Fibroblast of skin of scalp (primary cell): Measurements from ENCODE around the gene OTOA.
"Not testable (repeated sequence)": the region's sequence is repeated elsewhere in the genome, so short reads cannot be mapped to it uniquely, and the experiment has no call there.

Source experiments
- DNase-seq: peaks from one replicate; pipeline ENCODE4 v3.0.0-alpha.2; 2013

The OTOA gene

DNA sequence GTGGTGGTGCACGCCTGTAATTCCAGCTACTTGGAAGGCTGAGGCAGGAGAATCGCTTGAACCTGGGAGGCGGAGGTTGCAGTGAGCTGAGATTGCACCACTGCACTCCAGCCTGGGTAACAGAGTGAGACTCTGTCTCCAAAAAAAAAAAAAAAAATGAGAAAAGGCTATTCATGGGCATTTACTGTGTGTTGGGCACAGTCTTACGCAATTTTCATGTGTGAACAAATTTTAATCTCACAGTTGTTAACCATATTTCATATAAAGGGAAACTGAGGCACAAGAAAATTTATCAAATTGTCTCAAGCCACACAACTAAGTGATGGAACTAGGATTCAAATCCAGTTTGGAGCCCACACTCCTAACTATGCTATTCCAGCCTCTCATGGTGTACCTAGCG lies 16.9 kb downstream of the OTOA start:
- not testable (repeated sequence) for DNase-seq

DNA sequence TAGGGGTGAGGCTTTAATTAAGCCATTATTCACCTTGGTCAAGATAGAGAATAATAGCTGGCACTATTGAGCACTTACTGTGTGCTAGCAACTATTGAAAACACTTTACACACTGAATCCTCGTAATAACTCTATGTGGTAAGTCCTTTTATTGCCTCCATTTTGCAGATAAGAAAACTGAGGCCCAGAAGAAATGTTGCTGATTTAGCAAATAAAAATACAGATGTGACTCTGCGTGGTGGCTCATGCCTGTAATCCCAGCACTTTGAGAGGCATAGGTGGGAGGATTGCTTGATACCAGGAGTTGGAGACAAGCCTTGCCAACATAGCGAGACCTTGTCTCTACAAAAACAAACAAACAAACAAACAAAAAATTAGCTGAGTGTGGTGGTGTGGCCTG lies 19.4 kb downstream of the OTOA start:
- DNase-seq, result no peak

DNA sequence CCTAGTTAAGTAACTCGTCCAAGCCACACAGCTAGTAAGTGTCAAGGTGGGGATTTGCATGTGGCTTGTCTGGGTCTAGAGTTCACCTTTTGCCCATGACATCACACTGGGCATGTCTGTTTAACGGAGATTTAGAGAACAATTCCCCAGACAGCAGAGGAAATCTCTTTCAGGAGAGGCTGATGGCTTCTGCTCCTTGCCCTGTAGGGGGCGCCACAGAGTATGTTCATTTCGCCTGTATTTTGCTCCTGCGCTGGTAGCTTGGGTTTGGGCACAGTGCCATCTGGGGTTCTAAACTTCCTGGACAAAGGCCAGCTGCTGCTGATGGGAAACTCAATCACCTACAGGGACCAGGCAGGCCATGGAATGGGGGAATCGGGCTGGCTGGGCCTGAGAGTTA lies 20.4 kb downstream of the OTOA start:
- DNase-seq, result no peak

DNA sequence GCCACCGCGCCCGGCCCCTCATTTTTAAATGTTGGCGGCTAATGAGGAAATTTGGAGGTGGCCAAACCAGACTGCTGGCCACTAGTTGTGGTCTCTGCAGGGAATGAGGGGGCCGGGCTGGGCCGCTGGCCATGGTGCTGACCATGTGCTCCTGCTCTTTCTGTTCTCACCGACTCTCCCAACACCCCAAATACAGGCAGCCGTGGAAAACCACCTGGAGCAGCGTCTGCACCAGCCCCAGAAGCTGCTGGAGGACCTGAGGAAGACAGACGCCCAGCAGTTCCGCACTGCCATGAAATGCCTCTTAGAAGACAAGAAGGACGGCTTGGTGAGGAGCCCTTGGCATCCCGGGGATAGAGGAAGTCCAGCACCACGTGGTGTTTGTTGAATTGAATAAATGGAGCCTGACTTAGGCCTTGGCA lies 21.3 kb downstream of the OTOA start:
- DNase-seq, result no peak

DNA sequence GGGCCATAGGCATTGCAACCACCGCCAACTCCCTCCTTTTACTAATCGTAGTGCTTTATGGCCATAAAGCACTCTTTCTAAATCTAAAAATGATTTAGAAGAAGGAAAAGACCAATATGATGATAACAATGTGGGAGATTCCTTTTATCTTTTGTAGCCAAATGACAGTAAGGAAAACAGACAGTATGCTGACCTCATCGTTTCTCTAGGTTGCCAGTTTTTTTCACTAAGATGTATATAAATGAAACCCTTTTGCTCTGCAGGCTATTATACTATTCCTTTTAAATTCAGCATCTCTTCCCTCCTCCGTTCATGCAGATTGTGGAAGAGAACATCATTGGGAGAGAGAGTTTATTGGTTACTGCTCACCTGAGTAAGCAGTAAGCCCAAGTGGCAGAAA lies 25.3 kb downstream of the OTOA start:
- no peak for DNase-seq

DNA sequence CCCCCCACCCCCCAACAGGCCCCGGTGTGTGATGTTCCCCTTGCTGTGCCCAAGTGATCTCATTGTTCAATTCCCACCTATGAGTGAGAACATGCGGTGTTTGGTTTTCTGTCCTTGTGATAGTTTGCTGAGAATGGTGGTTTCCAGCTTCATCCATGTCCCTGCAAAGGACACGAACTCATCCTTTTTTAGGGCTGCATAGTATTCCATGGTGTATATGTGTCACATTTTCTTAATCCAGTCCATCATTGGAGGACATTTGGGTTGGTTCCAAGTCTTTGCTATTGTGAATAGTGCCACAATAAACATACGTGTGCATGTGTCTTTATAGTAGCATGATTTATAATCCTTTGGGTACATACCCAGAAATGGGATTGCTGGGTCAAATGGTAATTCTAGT lies 27.2 kb downstream of the OTOA start:
- DNase-seq, result not testable (repeated sequence)

DNA sequence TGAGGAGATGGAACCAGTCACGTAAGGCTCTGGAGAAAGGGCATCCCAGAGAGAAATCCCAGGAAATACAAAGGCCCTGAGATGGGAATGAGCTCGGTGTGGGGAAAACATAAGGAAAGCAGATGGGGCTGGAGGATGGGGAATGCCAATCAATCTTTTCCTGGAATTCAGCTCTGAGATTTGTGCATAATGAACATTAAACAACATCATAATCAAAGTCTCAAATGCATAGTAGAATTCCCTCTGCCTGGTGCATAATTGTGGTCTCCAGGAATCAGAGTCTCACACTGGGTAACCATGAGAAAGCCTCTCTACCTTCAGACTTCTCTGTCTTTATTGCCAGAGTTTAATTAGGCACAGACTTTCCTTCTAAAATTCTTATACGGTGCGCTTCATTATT lies 30.8 kb downstream of the OTOA start:
- DNase-seq, result no peak

DNA sequence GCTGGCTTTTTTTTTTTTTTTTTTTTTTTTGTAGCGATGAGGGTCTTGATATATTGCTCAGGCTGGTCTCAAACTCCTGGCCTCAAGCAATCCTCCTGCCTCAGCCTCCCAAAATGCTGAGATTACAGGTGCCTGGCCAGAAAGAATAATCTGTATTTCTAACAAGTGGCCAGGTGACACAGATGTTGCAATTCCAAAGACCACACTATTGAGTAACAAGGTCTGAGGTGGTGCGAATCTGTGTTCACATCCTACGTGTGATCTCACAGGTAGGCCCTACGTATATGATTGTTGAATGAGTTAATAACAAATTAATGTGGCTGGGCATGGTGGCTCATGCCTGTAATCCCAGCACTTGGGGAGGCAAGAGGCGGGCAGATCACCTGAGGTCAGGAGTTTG lies 33.3 kb downstream of the OTOA start:
- DNase-seq, result no peak

DNA sequence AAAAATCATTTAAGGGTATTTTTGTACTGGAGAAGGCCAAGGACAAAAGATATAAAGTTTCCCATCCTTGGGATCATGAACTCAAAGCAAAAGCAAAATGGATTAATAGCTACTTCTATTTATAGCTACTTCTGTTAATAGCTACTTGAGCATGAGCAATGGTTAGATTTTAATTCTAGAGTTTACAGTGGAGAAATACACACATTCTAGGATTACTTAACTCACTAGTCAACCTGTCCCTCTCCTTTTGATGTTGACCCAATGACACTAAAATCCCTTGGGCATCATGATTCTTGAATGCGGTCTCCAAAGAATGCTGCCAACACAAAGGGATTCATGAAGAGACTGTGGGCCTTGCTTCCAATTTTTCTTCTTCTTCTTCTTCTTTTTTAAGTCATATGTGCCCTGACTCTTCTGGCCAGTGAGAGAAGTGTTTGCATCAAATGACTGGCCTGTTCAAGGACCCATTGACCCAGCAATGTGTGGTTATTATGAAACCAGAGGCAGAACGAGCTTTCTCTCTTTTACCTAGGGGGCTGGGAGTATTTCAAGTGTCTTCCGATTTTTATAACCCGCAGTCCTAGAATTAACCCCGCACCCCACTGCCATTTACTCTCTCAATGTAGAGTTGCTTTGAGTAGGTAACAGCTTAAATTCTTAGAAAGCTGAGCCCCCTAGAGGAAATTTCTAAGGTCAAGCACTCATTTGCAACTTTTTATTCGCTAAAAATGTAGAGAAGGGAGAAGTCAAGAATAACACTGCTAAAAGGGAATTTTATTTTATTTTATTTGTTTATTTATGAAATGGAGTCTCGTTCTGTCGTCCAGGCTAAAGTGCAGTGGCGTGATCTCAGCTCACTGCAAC lies 34.6 kb downstream of the OTOA start:
- no peak for DNase-seq

DNA sequence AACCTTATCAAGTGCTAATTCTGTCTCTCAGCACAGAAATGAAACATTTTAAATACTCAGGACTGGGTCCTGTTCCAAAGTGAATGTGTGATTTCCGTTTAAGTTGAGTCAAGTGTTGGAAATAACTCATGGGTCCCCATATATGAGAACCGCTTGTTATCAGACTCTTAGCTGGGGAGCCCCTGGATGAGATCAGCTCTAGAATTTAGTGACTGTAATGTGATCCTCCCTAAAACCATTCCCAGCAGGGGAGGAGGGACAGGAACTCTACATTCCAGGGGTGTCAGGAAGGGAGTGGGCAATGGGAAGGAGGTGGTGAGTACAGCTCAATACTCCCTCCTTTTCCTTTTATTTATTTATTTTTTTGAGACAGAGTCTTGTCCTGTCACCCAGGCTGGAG lies 37.5 kb downstream of the OTOA start:
- no peak for DNase-seq

DNA sequence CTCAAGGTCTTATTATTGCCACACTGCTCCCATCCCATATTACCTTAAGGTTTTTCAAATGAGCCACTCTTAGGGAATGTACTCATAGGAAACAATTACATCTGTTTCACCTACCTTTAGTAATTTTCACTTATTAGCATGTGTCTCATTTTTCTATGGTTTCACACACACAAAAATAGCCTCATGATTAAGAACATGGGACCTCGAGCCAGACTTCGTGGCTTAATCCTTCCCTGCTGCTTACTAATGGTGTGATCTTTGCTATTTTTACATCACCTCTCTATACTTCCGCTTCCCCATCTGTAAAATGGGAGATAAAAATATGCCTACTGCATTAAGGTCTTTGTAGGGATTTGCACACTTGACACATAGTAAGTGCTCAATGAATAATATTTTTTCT lies 38.5 kb downstream of the OTOA start:
- DNase-seq, result no peak

DNA sequence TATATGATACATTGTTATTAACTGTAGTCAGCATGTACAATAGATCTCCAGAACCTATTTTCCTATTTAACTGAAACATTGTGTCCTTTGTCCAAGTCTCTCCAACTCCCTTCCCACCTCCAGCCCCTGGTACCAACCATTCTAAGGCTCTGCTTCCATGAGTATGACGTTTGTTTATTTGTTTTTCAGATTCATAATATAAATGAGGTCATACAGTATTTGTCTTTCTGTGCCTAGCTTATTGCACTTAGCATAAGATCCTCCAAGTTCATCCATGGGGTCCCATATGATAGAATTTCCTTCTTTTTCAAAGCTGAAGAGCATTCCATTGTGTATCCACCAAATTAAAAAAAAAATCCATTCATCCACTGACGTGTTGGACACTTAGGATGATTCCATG lies 39.4 kb downstream of the OTOA start:
- DNase-seq, result no peak

DNA sequence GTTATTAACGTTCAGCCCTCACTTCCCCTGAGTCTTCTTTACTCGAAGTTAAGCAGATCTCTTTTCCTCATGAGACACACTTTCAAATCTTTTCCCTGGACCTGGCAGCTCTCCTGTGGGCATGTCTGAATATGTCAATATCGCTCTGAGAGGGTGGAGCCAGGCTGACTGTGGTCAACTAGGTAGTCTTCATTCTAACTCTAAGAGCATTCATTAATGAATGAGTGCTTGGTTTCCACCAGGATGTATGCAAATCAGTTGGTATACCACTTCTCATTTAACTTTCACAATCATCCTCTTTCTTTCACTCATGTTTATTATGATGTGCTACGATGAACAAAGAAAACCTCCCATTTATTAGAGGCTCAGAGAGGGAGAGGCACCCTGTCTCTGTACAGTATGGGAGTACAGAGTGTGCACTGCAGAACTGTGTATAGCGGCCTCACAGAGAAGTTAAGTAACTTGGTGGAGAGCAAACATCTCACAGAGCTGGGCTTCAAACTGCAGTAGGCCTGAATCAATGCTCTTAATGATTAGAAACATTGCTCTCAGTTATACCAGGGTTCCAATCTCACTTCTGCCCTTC lies 39.9 kb downstream of the OTOA start:
- DNase-seq, result no peak

DNA sequence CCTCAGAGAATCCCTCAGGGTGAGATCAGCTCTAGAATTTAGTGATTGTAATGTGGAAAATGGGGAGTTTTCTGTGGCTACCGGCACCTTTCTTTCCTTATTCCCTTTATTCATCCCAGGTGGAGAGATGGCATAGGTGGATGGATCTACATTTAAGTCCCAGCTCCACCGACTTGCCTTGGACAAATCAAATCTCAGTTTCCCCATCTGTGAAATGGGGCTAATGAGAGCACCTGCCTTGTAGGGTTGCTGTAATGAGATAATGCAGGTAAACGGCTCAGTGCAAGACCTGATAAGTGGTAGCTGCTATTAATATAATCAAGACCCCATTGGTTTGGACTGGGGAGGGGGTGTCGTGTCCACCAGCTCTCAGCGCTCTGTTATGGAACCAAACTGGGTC lies 40.5 kb downstream of the OTOA start:
- no peak for DNase-seq

DNA sequence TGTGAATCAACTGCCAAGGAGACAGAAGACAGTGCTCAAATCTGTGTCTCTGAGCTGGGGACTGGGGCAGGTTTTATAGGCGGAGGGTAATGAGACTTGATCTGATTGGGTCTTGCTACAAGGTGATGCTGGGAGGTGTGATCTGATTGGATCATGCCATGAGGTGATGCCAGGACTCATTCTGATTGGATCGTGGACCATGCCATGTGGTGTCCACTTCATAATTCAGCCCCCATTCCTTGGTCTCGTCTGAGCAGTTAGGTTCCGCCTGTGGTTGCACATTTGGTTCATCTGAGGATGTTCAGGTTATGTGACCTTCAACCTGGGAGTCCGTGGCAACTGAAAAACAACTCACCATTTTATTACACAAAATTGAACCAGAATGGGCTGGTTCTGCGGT lies 41.0 kb downstream of the OTOA start:
- no peak for DNase-seq

DNA sequence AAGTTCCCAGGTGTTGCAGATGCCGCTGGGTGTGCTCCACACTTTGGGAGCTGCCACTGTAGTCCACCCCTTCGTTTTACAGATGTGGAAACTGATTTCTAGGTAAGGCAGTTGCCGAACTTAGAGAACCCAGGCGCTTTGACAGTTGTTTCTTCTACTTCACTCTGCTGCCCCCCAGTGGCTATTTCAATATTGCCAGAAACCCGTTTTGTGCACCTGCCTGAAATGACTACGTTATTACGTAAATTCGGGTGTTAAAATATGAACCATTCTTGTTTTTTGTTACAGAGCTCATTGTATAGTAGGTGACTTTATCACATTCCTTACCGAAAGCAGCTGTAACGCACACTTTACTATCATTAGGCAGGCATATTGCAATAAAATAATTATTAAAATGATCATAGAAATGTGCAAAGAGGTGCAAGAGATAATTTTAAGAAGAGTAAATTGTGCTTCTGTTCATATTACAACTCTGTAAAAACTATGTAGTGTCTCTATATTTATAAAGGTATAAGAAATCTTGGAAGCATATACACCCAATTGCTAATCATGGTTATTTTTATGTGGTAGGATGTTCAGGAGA lies 44.9 kb downstream of the OTOA start:
- DNase-seq, result peak; percentile 59

DNA sequence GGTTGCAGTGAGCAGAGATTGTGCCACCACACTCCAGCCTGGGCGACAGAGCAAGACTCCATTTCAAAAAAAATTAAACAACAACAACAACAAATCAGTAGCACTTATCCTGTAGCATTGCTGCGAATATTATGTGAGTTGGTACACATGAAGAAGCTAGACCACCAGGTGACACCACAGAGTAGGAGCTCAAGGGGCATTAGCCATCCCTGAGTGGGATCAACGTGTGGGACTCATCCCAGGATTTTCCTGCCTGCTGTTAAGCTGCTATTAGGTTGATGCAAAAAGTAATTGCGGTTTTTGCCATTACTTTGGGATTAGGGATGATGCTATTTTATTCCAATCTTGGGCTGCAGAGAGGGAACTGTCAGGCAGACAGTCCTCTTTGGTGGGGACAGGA lies 47.2 kb downstream of the OTOA start:
- no peak for DNase-seq

DNA sequence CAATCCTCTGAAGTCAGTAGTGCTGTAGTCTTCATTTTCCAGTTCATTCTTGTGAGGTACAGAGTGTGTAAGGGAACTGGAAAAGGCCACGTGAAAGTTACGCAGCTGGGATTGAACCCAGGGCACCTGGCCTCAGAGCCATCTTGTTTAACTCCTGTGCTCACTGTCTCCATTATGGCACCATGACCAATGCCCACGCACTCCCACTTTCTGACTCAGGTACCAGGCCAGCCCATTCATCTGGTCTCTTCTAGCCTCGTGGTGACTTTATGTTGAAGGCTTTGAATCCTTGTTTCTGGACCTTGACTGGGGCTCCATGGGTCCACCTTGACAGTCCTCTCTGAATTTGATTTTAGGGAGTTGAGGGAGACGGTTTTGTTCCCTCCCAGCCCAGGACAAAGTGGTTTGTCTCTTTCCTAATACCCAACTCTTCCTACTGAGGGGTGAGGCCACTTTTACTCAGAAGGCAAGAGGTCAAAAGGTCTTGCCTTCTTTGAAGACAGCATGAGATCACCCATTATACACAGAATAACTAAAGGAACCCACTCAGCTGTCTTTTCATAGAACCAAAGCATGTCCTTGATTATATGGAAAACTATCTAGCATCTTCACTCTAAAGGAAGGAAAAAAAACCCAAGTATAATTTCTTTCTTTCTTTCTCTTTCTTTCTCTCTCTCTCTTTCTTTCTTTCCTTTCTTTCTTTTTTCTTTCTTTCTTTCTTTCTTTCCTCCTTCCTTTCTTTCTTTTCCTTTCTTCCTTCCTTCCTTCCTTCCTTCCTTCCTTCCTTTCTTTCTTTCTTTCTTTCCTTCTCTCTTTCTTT lies 50.0 kb downstream of the OTOA start:
- no peak for DNase-seq

DNA sequence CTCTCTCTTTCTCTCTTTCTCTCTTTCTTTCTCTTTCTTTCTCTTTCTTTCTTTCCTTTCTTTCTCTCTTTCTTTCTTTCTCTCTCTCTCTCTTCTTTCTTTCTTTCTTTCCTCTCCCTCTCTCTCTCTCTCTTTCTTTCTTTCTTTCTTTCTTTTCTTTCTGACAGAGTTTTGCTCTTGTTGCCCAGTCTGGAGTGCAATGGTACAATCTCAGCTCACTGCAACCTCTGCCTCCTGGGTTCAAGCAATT lies 50.5 kb downstream of the OTOA start:
- DNase-seq, result not testable (repeated sequence)

DNA sequence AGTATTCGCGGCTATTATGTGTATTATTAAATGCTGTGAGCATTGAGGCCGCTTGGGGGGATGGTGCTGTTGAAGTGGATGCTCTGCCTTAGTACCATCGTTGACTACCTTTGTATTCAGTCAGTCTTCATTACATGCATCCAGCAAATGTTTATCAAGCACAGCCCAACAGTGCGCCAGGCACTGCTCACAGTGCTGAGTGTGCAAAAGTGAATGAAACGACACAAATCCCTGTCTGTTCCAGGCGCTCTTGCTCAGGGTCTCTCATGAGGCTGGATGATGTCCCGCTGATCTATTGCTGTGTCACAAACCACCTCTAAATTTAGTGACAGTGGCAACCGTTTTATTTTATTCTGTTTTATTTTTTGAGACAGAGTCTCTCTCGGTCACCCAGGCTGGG lies 53.8 kb downstream of the OTOA start:
- no peak for DNase-seq

DNA sequence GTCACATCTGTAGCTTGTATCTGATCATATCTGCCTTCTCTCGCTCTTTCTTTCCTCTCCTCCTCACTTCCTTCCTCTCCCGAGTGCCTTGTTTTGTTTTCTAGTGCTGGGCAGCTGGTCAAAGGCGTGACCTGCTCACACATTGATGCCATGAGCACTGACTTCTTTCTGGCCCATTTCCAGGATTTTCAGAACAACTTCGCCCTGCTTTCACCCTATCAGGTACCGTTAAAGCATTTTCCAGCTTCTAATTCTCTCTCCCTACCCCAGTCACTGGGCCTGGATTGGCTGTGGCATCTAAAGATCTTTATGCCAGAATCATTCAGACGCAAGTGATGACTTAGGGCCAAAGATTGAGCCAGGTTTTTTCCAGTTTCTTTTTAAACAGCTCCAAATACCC lies 55.5 kb downstream of the OTOA start:
- DNase-seq, result no peak

DNA sequence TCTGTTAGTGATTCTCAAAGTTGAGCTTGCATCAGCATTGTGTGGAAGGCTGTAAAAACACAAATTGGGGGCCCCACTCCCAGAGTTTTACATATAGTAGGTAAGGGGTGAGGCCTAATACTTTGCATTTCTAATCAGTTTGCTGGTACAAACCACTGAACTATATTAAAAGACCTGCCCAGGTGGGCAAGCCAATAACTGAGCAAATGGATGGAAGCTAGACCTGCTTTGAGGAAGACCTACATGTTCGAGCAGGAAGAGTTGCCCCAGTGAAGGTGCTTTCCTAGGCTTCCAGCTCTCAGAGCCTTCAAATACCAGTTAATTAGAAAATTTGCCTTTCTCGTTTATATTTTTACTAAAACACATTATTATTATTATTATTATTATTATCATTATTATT lies 56.8 kb downstream of the OTOA start:
- DNase-seq, result no peak

DNA sequence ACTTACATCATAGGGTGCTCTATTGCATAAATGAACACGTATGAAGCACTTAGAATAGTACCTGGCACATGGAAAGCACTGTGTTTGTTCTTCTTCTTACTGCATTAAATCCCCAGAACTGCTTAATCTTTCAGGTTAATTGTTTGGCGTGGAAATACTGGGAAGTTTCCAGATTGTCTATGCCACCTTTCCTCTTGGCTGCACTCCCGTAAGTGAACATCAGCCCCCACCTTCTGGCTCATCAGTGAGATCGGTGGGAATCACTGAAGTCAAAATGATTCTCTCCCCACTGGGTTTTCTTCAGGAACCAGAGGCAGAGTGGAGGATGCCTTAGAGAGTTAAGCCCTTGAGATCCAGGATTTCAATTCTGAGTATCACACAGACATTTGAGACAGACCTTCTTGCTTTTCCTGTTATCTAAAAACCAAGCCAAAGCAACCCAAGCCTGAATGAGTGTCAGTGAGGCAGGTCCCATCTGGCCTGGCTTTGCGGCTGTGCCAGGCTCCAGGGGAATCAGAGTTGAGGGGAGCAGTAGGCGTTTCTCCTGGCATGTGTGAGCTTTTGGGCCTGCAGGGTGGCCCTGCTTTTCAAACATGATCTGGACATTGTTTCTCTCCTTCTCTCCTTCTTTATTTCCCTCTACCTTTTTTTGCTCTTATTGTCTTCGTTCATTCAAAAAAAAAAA lies 59.1 kb downstream of the OTOA start:
- no peak for DNase-seq
